K562 (cell line): ENCODE measurements around the gene CMIP. TPM values are rescaled to one million over a fixed set of nuclear protein-coding genes. Genes with fewer than 3 reads are reported as not detected.

Experiments
- CAMTA2 ChIP-seq: fragments of 250-450 bp; sonication (Bioruptor Pico); conservative IDR thresholded peaks from 2 replicates; pipeline ENCODE4 v1.5.1; 2022
- CHD1 ChIP-seq: fragments of 200-600 bp; sonication (generic); IDR thresholded peaks from one replicate; pipeline ENCODE4 v1.6.1; 2012; ENCODE audit warnings: mild to moderate bottlenecking, moderate library complexity, low read length, inconsistent platforms
- CTBP1 ChIP-seq: fragments of 450-650 bp; IDR thresholded peaks from 2 replicates; pipeline ENCODE4 v1.6.1; 2016; ENCODE audit warnings: borderline replicate concordance
- EGR1 ChIP-seq: fragments of 450-650 bp; conservative IDR thresholded peaks from 2 replicates; pipeline ENCODE4 v1.6.1; 2017; ENCODE audit warnings: mild to moderate bottlenecking
- FIP1L1 ChIP-seq: fragments of 200-400 bp; formaldehyde crosslinking; IDR thresholded peaks from 2 replicates; pipeline ENCODE4 v1.6.1; 2018; ENCODE audit warnings: mild to moderate bottlenecking, low read depth, low read length; ENCODE audit not compliant: poor library complexity, severe bottlenecking
- RBM25 ChIP-seq: fragments of 200-400 bp; formaldehyde crosslinking; IDR thresholded peaks from 2 replicates; pipeline ENCODE4 v1.6.1; 2018; ENCODE audit warnings: low read length, low read depth, moderate library complexity; ENCODE audit not compliant: severe bottlenecking
- RFX7 ChIP-seq: fragments of 250-450 bp; sonication (Bioruptor Pico); IDR thresholded peaks from 2 replicates; pipeline ENCODE4 v1.5.1; 2021; ENCODE audit warnings: mild to moderate bottlenecking
- ZNF444 ChIP-seq: fragments of 250-450 bp; sonication (Bioruptor Pico); IDR thresholded peaks from 2 replicates; pipeline ENCODE4 v1.4.0; 2020; ENCODE audit warnings: mild to moderate bottlenecking, moderate library complexity
- polyA plus RNA-seq, 8 experiments: library from polyadenylated mRNA; depleted of rRNA in 4 of 8; stranded (reverse) in 5 of 8; unstranded in 3 of 8; fragments of >200 nt; fragmentation: Nextera tagmentation in 2 of 8; fragmentation: Illumina TruSeq in 1 of 8; extraction: Ambion mirVana in 2 of 8; extraction: Trizol in 1 of 8; gene quantifications; 2 replicates each; pipeline versions ENCODE4 v1.2.1 to v1.2.3, GENCODE V29; 2011 to 2014; ENCODE audit warnings: inconsistent platforms in 1 of 8, missing spikeins in 1 of 8
- total RNA-seq, 7 experiments: library from RNA; depleted of rRNA in 6 of 7; stranded (reverse); fragments of >200 nt in 6 of 7; fragmentation: Illumina TruSeq in 2 of 7; extraction: Trizol in 2 of 7; gene quantifications; 2 replicates each; pipeline versions ENCODE4 v1.2.1 to v1.2.3, GENCODE V29; 2011 to 2021; ENCODE audit warnings: low replicate concordance in 1 of 7
- TF ChIP-seq, protein P1 (sequence below), 3 experiments: IDR thresholded peaks in 2 of 3; conservative IDR thresholded peaks in 1 of 3; 2 replicates each; pipeline ENCODE4 v1.5.1; 2011 to 2012; ENCODE audit warnings: low read length in 3 of 3, mild to moderate bottlenecking in 3 of 3, control low read depth in 2 of 3, improper control_type of control experiment in 1 of 3, inconsistent platforms in 1 of 3, low read depth in 1 of 3, mixed read lengths in 1 of 3, moderate library complexity in 1 of 3; ENCODE audit not compliant: insufficient read depth in 2 of 3
- TF ChIP-seq, protein P2 (sequence below): fragments of 250-450 bp; sonication (Bioruptor Pico); IDR thresholded peaks from 2 replicates; pipeline ENCODE4 v1.8.0; 2021; ENCODE audit warnings: moderate library complexity, mild to moderate bottlenecking, inconsistent platforms
- TF ChIP-seq, protein P3 (sequence below): fragments of 450-650 bp; IDR thresholded peaks from 2 replicates; pipeline ENCODE4 v1.6.1; 2018; ENCODE audit not compliant: partially characterized antibody
- TF ChIP-seq, protein P4 (sequence below): fragments of 450-650 bp; IDR thresholded peaks from 2 replicates; pipeline ENCODE4 v1.6.1; 2014; ENCODE audit warnings: low read depth, mild to moderate bottlenecking, moderate library complexity, borderline replicate concordance
- TF ChIP-seq, protein P5 (sequence below): fragments of 450-650 bp; formaldehyde crosslinking; IDR thresholded peaks from 2 replicates; pipeline ENCODE4 v1.4.0; 2020; ENCODE audit warnings: mild to moderate bottlenecking, moderate library complexity
- TF ChIP-seq, protein P6 (sequence below): fragments of 200-800 bp; sonication (Bioruptor generic); IDR thresholded peaks from 2 replicates; pipeline ENCODE4 v1.6.1; 2017; ENCODE audit warnings: missing genetic modification characterization, missing compliant biosample characterization

CMIP gene
- total and polyA plus RNA-seq, 9 of the 15 experiments (the other 6 are each of a cell fraction or from before 2014, with no cell fraction given) = 0.94 to 82.5 (median 10.3) TPM

DNA sequence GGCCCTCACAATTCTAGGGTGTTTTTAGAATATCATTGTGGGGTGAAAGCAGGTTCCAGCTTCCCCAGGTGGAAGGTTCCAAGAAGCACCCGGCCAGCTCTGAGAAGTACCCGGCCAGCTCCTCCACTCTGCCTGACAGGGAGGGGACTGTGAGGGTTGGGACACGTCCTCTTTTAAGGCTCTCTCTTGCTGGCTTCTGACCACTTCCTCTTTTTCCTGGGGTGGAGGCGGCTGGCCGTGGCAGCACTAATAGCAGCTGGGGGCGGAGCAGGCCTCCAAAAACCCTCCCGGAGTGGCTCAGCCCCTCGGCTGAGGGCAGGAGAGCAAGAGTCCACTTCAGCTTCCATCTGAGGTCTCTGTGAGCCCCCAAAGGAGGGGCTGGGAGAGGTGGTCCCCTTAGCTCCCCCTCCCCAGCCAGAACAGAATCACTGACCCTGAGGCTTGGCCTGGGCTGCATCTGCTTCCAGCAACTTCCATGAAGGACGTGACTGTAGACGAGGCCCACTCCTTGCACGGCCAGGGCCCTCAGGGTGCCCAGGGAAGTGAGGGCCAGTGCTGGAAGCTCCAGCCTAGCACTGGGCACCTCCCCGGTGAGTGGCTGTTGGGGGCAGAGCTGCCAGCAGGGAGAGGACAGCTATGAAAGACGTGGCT lies 307.7 kb downstream of the CMIP start (continued):
- TF ChIP-seq, protein P1, sequence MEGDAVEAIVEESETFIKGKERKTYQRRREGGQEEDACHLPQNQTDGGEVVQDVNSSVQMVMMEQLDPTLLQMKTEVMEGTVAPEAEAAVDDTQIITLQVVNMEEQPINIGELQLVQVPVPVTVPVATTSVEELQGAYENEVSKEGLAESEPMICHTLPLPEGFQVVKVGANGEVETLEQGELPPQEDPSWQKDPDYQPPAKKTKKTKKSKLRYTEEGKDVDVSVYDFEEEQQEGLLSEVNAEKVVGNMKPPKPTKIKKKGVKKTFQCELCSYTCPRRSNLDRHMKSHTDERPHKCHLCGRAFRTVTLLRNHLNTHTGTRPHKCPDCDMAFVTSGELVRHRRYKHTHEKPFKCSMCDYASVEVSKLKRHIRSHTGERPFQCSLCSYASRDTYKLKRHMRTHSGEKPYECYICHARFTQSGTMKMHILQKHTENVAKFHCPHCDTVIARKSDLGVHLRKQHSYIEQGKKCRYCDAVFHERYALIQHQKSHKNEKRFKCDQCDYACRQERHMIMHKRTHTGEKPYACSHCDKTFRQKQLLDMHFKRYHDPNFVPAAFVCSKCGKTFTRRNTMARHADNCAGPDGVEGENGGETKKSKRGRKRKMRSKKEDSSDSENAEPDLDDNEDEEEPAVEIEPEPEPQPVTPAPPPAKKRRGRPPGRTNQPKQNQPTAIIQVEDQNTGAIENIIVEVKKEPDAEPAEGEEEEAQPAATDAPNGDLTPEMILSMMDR (IDR thresholded peaks at IDR 0.05 in 2 of 3, conservative IDR thresholded peaks at IDR 0.05 in 1 of 3; ENCODE audit: insufficient read depth in 2 of 3, low read depth in 1 of 3, low read length in 3 of 3) = 0 out of 6 replicates have a peak, but pooled peaks of 1 of the 3 experiments have one; percentile 6
- TF ChIP-seq, protein P2, sequence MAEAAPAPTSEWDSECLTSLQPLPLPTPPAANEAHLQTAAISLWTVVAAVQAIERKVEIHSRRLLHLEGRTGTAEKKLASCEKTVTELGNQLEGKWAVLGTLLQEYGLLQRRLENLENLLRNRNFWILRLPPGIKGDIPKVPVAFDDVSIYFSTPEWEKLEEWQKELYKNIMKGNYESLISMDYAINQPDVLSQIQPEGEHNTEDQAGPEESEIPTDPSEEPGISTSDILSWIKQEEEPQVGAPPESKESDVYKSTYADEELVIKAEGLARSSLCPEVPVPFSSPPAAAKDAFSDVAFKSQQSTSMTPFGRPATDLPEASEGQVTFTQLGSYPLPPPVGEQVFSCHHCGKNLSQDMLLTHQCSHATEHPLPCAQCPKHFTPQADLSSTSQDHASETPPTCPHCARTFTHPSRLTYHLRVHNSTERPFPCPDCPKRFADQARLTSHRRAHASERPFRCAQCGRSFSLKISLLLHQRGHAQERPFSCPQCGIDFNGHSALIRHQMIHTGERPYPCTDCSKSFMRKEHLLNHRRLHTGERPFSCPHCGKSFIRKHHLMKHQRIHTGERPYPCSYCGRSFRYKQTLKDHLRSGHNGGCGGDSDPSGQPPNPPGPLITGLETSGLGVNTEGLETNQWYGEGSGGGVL (CRISPR knock-in tag) = no peak
- TF ChIP-seq EGR1 = peak; percentile 75
- TF ChIP-seq FIP1L1 = no peak
- TF ChIP-seq ZNF444 (CRISPR knock-in tag) = 0 out of 2 replicates have a peak, but pooled peaks have one; percentile 14
- TF ChIP-seq, protein P3, sequence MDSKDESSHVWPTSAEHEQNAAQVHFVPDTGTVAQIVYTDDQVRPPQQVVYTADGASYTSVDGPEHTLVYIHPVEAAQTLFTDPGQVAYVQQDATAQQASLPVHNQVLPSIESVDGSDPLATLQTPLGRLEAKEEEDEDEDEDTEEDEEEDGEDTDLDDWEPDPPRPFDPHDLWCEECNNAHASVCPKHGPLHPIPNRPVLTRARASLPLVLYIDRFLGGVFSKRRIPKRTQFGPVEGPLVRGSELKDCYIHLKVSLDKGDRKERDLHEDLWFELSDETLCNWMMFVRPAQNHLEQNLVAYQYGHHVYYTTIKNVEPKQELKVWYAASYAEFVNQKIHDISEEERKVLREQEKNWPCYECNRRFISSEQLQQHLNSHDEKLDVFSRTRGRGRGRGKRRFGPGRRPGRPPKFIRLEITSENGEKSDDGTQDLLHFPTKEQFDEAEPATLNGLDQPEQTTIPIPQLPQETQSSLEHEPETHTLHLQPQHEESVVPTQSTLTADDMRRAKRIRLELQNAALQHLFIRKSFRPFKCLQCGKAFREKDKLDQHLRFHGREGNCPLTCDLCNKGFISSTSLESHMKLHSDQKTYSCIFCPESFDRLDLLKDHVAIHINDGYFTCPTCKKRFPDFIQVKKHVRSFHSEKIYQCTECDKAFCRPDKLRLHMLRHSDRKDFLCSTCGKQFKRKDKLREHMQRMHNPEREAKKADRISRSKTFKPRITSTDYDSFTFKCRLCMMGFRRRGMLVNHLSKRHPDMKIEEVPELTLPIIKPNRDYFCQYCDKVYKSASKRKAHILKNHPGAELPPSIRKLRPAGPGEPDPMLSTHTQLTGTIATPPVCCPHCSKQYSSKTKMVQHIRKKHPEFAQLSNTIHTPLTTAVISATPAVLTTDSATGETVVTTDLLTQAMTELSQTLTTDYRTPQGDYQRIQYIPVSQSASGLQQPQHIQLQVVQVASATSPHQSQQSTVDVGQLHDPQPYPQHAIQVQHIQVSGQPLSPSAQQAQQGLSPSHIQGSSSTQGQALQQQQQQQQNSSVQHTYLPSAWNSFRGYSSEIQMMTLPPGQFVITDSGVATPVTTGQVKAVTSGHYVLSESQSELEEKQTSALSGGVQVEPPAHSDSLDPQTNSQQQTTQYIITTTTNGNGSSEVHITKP = peak; percentile 88
- TF ChIP-seq, protein P4, sequence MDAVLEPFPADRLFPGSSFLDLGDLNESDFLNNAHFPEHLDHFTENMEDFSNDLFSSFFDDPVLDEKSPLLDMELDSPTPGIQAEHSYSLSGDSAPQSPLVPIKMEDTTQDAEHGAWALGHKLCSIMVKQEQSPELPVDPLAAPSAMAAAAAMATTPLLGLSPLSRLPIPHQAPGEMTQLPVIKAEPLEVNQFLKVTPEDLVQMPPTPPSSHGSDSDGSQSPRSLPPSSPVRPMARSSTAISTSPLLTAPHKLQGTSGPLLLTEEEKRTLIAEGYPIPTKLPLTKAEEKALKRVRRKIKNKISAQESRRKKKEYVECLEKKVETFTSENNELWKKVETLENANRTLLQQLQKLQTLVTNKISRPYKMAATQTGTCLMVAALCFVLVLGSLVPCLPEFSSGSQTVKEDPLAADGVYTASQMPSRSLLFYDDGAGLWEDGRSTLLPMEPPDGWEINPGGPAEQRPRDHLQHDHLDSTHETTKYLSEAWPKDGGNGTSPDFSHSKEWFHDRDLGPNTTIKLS = peak; percentile 68; the same call in 1 of the 2 replicates
- TF ChIP-seq CAMTA2 (CRISPR knock-in tag) = peak; percentile 71; the same call in 1 of the 2 replicates
- TF ChIP-seq RFX7 = 0 out of 2 replicates have a peak, but pooled peaks have one; percentile 26
- TF ChIP-seq RBM25 = no peak
- TF ChIP-seq CTBP1 = peak; percentile 79
- TF ChIP-seq, protein P5, sequence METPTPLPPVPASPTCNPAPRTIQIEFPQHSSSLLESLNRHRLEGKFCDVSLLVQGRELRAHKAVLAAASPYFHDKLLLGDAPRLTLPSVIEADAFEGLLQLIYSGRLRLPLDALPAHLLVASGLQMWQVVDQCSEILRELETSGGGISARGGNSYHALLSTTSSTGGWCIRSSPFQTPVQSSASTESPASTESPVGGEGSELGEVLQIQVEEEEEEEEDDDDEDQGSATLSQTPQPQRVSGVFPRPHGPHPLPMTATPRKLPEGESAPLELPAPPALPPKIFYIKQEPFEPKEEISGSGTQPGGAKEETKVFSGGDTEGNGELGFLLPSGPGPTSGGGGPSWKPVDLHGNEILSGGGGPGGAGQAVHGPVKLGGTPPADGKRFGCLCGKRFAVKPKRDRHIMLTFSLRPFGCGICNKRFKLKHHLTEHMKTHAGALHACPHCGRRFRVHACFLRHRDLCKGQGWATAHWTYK (CRISPR knock-in tag) = peak; percentile 83; the same call in 1 of the 2 replicates
- TF ChIP-seq CHD1 = no peak
- TF ChIP-seq, protein P6, sequence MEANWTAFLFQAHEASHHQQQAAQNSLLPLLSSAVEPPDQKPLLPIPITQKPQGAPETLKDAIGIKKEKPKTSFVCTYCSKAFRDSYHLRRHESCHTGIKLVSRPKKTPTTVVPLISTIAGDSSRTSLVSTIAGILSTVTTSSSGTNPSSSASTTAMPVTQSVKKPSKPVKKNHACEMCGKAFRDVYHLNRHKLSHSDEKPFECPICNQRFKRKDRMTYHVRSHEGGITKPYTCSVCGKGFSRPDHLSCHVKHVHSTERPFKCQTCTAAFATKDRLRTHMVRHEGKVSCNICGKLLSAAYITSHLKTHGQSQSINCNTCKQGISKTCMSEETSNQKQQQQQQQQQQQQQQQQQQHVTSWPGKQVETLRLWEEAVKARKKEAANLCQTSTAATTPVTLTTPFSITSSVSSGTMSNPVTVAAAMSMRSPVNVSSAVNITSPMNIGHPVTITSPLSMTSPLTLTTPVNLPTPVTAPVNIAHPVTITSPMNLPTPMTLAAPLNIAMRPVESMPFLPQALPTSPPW (CRISPR knock-in tag) = peak; percentile 80
